Endothelial cell of umbilical vein (primary cell): ENCODE data around the gene DGKI. TPM values are rescaled to one million over a fixed set of nuclear protein-coding genes. Genes with fewer than 3 reads are reported as not detected.

ENCODE experiments used
- BruUV-seq: library from RNA; stranded (reverse); fragments of 400-500 nt; replicated peaks from 2 replicates; lab custom pipeline; 2021; lab: Mats Ljungman, UMichigan
- CTCF ChIA-PET: fragments of 300-600, 350-600 bp; sonication (Branson Sonifier 250); formaldehyde crosslinking; loops from one replicate; lab custom pipeline; 2021; ENCODE audit warnings: antibody characterized with exemption, inconsistent platforms; lab: Charles Lee
- POLR2A ChIA-PET: fragments of 300-600, 350-600 bp; sonication (Branson Sonifier 250); formaldehyde crosslinking; loops from one replicate; lab custom pipeline; 2021; ENCODE audit warnings: antibody characterized with exemption, inconsistent platforms; lab: Charles Lee
- DNase-seq: peaks from one replicate; pipeline ENCODE4 v3.0.0-alpha.2; 2011; ENCODE audit warnings: low read depth, low spot score
- FAIRE-seq: peaks from 2 replicates; lab custom pipeline; 2011; peaks lifted over from hg19 to GRCh38; lab: Jason Lieb, UNC
- H2AFZ ChIP-seq: 2 replicates; pipeline ENCODE4 v1.6.0; 2012; ENCODE audit warnings: low read depth, low read length, control low read depth, inconsistent platforms
- H3K27ac ChIP-seq: 2 replicates; pipeline ENCODE4 v1.5.1; 2011; ENCODE audit warnings: low read depth, mild to moderate bottlenecking, control low read depth, low read length, moderate library complexity; ENCODE audit not compliant: insufficient read depth
- H3K27me3 ChIP-seq, 2 experiments: 2 replicates each; pipeline versions ENCODE4 v1.6.0 to v1.6.1; 2011; ENCODE audit warnings: low read length in 2 of 2, mixed read lengths in 1 of 2; ENCODE audit not compliant: control insufficient read depth in 2 of 2, insufficient read depth in 2 of 2
- H3K36me3 ChIP-seq, 2 experiments: 2 replicates in 1 of 2; 3 replicates in 1 of 2; pipeline ENCODE4 v1.5.1; 2011; ENCODE audit warnings: low read length in 2 of 2, mild to moderate bottlenecking in 1 of 2, moderate library complexity in 1 of 2; ENCODE audit not compliant: control insufficient read depth in 2 of 2, insufficient read depth in 2 of 2; ENCODE audit errors: extremely low read depth in 1 of 2
- H3K4me1 ChIP-seq: 3 replicates; pipeline ENCODE4 v1.5.1; 2011; ENCODE audit warnings: mild to moderate bottlenecking, low read length; ENCODE audit not compliant: control insufficient read depth, insufficient read depth; ENCODE audit errors: extremely low read depth
- H3K4me2 ChIP-seq: 2 replicates; pipeline ENCODE4 v1.6.1; 2011; ENCODE audit warnings: low read length, control low read depth, mixed read lengths; ENCODE audit not compliant: insufficient read depth
- H3K4me3 ChIP-seq, 3 experiments: fragments of 200-600 bp in 1 of 3; sonication (generic), shearing (Covaris generic) in 1 of 3; replicated peaks in 1 of 3; 2 replicates each; pipeline ENCODE4 v1.5.1; 2011 to 2016; ENCODE audit warnings: control low read depth in 3 of 3, low read length in 3 of 3, mild to moderate bottlenecking in 2 of 3, inconsistent platforms in 1 of 3, low read depth in 1 of 3, moderate library complexity in 1 of 3; ENCODE audit not compliant: insufficient read depth in 1 of 3
- H3K79me2 ChIP-seq: 2 replicates; pipeline ENCODE4 v1.6.0; 2012; ENCODE audit warnings: low read length, inconsistent platforms; ENCODE audit not compliant: control insufficient read depth, insufficient read depth
- H3K9ac ChIP-seq: replicated peaks from 2 replicates; pipeline ENCODE3; 2011; ENCODE audit warnings: low read length, control low read depth; ENCODE audit not compliant: insufficient read depth; ENCODE audit errors: extremely low read depth
- H3K9me1 ChIP-seq: replicated peaks from 3 replicates; pipeline ENCODE4 v1.6.0; 2011; ENCODE audit warnings: mild to moderate bottlenecking, low read length; ENCODE audit not compliant: control insufficient read depth, insufficient read depth; ENCODE audit errors: extremely low read depth
- H3K9me3 ChIP-seq: replicated peaks from 2 replicates; pipeline ENCODE4 v1.5.1; 2012; ENCODE audit warnings: low read length, inconsistent platforms; ENCODE audit not compliant: control insufficient read depth, insufficient read depth
- H4K20me1 ChIP-seq: replicated peaks from 2 replicates; pipeline ENCODE3; 2011; ENCODE audit warnings: mild to moderate bottlenecking, low read length; ENCODE audit not compliant: control insufficient read depth, insufficient read depth; ENCODE audit errors: extremely low read depth
- CTCF ChIP-seq, 2 donors: IDR thresholded peaks; 1 replicate in 1 of 2; 2 replicates in 1 of 2; pipeline ENCODE4 v1.5.1; 2011; ENCODE audit warnings: low read length in 2 of 2, mild to moderate bottlenecking in 2 of 2, moderate library complexity in 2 of 2, control low read depth in 1 of 2, inconsistent platforms in 1 of 2, low read depth in 1 of 2; ENCODE audit not compliant: insufficient read depth in 1 of 2; ENCODE audit errors: extremely low read depth in 1 of 2
- EZH2 ChIP-seq: IDR thresholded peaks from 2 replicates; pipeline ENCODE4 v1.6.1; 2012; ENCODE audit warnings: borderline replicate concordance, low read depth, mild to moderate bottlenecking, moderate library complexity, low read length, inconsistent platforms; ENCODE audit not compliant: severe bottlenecking
- FOS ChIP-seq: IDR thresholded peaks from 2 replicates; pipeline ENCODE4 v1.6.1; 2011; ENCODE audit warnings: mild to moderate bottlenecking, low read length, moderate library complexity, borderline replicate concordance; ENCODE audit not compliant: insufficient read depth
- GATA2 ChIP-seq: IDR thresholded peaks from 2 replicates; pipeline ENCODE4 v1.7.0; 2011; ENCODE audit warnings: low read depth, mild to moderate bottlenecking, moderate library complexity, mixed read lengths, low read length; ENCODE audit not compliant: insufficient read length, insufficient read depth
- JUN ChIP-seq: IDR thresholded peaks from 2 replicates; pipeline ENCODE4 v1.6.1; 2011; ENCODE audit warnings: borderline replicate concordance, low read depth; ENCODE audit not compliant: insufficient read length, insufficient read depth
- MAX ChIP-seq: IDR thresholded peaks from 2 replicates; pipeline ENCODE4 v1.6.1; 2011; ENCODE audit not compliant: insufficient read depth, insufficient read length
- MYC ChIP-seq: IDR thresholded peaks from one replicate; pipeline ENCODE4 v1.6.1; 2011; ENCODE audit warnings: mild to moderate bottlenecking, low read depth, low read length
- POLR2A ChIP-seq: IDR thresholded peaks from 2 replicates; pipeline ENCODE4 v1.6.1; 2012; ENCODE audit warnings: low read depth, mild to moderate bottlenecking, control low read depth, low read length
- POLR2AphosphoS5 ChIP-seq: IDR thresholded peaks from 2 replicates; pipeline ENCODE4 v1.6.1; 2012; ENCODE audit warnings: low read depth, mild to moderate bottlenecking, control low read depth, low read length, moderate library complexity; ENCODE audit not compliant: insufficient read depth
- dilution Hi-C: fragments of 300-500 bp; cut with MboI; formaldehyde crosslinking; loops from one replicate; pipeline ENCODE4 v1.15.0; 2019; ENCODE audit warnings: low sequenced_read_pairs; ENCODE audit not compliant: extremely low pct_ligation_motif_present
- intact Hi-C: fragments of 100-400 bp; cut with micrococcal nuclease; formaldehyde crosslinking; loops from one replicate; pipeline ENCODE4 v1.10.0; 2022
- polyA plus RNA-seq, 4 experiments: library from polyadenylated mRNA; depleted of rRNA in 3 of 4; stranded (reverse) in 3 of 4; unstranded in 1 of 4; fragments of >200 nt; gene quantifications; 2 replicates each; pipeline versions ENCODE4 v1.2.1 to v1.2.3, GENCODE V29; 2011 to 2012; ENCODE audit warnings: missing spikeins in 1 of 4
- total RNA-seq: library from RNA; stranded (reverse); gene quantifications from 2 replicates; pipeline ENCODE4 v1.2.3, GENCODE V29; 2021

DGKI gene
- total and polyA plus RNA-seq, 2 donors (not counting 3 experiments of a cell fraction or from before 2014, with no cell fraction given), result 0.11 to 0.51 TPM

- no peaks in the 10 kb centered on the region for H3K4me1 ChIP-seq
- H3K27me3 ChIP-seq, result peaks cover 0 to 1% of the 10 kb centered on the region in 2 experiments
- no peak overlapping the region for H2AFZ ChIP-seq
- FAIRE-seq (no peak), DNase-seq (no peak)
- no peak for TF ChIP-seq MAX
- TF ChIP-seq GATA2, result no peak
- no peak for TF ChIP-seq JUN
- no peak for TF ChIP-seq POLR2AphosphoS5
- BruUV-seq, result no TSS peak
- no peak overlapping the region for H3K4me3 ChIP-seq
- no peak overlapping the region for H3K4me2 ChIP-seq
- no peaks in the 10 kb centered on the region for H4K20me1 ChIP-seq
- ChIA-PET POLR2A (no interaction called here), CTCF (no interaction called here)
- H3K9me1 ChIP-seq, result no peaks in the 10 kb centered on the region
- intact Hi-C loops, result no loop called here
- H3K36me3 ChIP-seq, result no peaks in the 10 kb centered on the region
- no peak overlapping the region for H3K9ac ChIP-seq
- no peaks in the 10 kb centered on the region for H3K79me2 ChIP-seq
- dilution Hi-C loops, result no loop called here
- H3K9me3 ChIP-seq, result no peaks in the 10 kb centered on the region
- H3K27ac ChIP-seq, result no peak overlapping the region
These were observed 92.6 kb downstream of the DGKI start for GRCh38 chr7:137753948-137754851.

GRCh38 chr7:137753575-137753947, 93.2 kb downstream of the DGKI start:
- intact Hi-C loops, result no loop called here
- Histone ChIP-seq H3K9me1 (no peaks in the 10 kb centered on the region), H2AFZ (no peak overlapping the region), H3K27me3 (peaks cover 0 to 1% of the 10 kb centered on the region in 2 experiments), H3K4me1 (no peaks in the 10 kb centered on the region), H3K79me2 (no peaks in the 10 kb centered on the region), H3K36me3 (no peaks in the 10 kb centered on the region), H3K4me2 (no peak overlapping the region), H3K27ac (no peak overlapping the region), H3K9me3 (no peaks in the 10 kb centered on the region), H3K4me3 (no peak overlapping the region), H4K20me1 (no peaks in the 10 kb centered on the region), H3K9ac (no peak overlapping the region)
- no TSS peak for BruUV-seq
- dilution Hi-C loops, result no loop called here
- POLR2A ChIA-PET, result no interaction called here
- no peak for TF ChIP-seq EZH2
- no peak for TF ChIP-seq MYC
- no peak for TF ChIP-seq POLR2AphosphoS5
- TF ChIP-seq FOS, result no peak
- TF ChIP-seq JUN, result no peak
- no peak for TF ChIP-seq POLR2A
- TF ChIP-seq MAX, result no peak
- no peak for TF ChIP-seq GATA2
- no peak for TF ChIP-seq CTCF (IDR thresholded peaks at IDR 0.05; ENCODE audit: extremely low read depth in 1 of 2, insufficient read depth in 1 of 2, low read depth in 1 of 2, low read length in 2 of 2)
- DNase-seq (no peak), FAIRE-seq (no peak)
- CTCF ChIA-PET, result no interaction called here
